Measurements from ENCODE around the gene JAK3. TPM values are rescaled to one million over a fixed set of nuclear protein-coding genes. Genes with fewer than 3 reads are reported as not detected.

Gene JAK3
- total and polyA plus RNA-seq, 5 donors: 1.6 to 5.3 (median 3.1) TPM

DNA sequence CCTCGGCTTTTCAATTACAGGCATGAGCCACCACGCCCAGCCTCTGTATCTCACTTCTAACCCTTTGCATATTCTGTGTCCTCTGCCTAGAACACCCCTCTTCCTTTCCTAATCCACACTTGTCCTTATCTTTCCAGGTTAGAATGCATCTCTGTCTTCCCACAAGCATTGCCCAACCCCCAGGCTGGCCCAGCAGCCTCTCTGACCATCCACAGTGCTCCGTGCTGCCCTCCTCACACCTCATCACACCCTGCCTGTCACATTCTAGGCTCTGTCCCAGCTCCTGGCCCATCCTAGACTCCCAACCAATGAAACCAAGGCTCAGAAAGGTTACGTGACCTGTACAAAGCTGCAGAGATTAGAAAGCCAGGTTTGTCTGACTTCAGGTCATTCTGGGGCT is 11.3 kb downstream of the JAK3 start:
- peaks cover 1% of the 10 kb centered on the region for H3K4me1 ChIP-seq (ENCODE audit: control insufficient read depth, insufficient read depth, low read length)
- no peak overlapping the region for H3K27ac ChIP-seq (ENCODE audit: low read length)
- H3K9me3 ChIP-seq (ENCODE audit: control insufficient read depth, low read length): no peaks in the 10 kb centered on the region
- ATAC-seq (no peak), DNase-seq (no peak)
- H3K27me3 ChIP-seq (ENCODE audit: control insufficient read depth, insufficient read depth): no peaks in the 10 kb centered on the region
- no peak overlapping the region for H3K4me3 ChIP-seq (ENCODE audit: low read length)
- WGBS: 68% methylated on average over 4 of the region's 4 CpGs
- intact Hi-C loops (cut with DNase I): no loop called here

DNA sequence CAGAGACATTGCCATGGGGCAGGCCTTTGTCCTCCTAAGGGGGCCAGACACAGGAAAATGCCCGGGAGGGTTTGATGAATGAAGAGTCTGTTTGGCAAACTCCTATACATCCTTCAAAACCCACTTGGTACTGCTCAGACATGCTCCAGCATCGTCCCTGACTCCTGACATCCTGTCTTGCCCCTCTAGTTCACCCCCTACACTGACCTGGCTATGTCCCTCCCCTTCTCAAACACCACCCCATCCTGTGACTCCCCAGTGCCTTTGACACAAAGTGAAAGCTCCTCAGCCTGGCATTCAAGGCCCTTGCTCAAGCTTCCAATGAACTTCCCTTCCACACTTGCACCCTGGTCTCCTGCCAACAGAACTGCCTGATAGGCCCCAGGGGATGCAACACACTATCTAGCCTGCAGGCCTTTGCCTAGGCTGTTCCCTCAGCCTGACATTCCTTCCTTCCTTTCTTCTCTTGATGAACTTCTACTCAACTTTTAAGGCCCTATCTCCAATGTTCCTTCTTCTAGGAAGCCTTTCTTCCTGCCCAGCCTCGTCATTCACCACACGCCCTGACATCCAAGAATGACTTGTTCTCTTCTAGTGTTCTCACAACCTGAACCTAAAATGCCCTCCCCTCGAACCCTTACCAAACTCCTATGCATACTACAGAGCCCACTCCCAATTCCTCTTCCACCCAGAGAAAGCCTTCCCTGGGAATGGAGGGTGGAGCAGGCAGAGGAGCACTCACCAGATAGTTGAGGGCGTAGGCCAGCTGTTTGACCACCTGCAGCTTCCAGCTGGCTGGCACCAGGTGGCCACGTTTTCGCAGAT is 12.4 kb downstream of the JAK3 start:
- H3K4me1 ChIP-seq (ENCODE audit: control insufficient read depth, insufficient read depth, low read length): no peaks in the 10 kb centered on the region
- no peak for ATAC-seq
- H3K27ac ChIP-seq (ENCODE audit: low read length): no peak overlapping the region
- 78% methylated on average over 8 of the region's 8 CpGs for WGBS
- no peaks in the 10 kb centered on the region for H3K9me3 ChIP-seq (ENCODE audit: control insufficient read depth, low read length)
- H3K4me3 ChIP-seq (ENCODE audit: low read length): no peak overlapping the region
- no peaks in the 10 kb centered on the region for H3K27me3 ChIP-seq (ENCODE audit: control insufficient read depth, insufficient read depth)
- DNase-seq: no peak
- intact Hi-C loops (cut with DNase I): no loop called here

DNA sequence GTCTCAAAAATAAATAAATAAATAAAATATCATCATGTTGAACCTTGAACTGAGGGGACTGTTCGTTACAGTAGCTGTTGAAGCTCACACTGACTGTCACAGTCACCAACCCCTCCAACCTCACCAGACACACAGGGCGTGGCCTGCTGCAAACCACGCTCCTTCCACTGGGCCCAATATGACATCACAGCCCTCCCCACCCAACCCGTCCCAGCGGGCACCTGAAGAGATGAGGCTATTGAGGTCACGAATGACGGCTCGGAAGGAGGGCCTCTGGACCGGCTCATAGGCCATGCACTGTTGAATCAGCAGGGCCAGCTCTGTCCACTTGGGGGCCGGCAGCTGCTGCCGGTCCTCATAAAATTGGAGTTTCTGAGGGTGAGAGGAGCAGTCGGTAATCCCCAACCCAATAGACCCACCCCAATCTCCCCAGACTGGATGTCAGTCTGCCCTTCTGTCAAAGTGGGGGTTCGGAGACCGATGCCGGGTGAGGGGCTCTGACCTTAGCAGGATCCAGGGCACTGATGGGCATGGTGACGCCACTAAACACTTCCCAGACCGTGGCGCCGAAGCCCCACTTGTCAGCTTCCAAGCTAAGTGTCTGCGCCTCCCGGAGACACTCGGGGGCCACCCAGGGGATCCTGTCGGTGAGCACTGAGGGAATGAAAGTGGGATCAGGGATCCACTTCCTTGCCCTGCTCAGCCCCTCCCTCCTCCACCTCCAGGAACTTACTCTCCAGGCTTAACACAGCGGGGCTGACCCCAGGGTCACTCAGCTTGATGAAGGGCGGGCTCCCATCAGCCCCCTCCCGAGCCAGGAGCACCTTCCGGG is 13.2 kb downstream of the JAK3 start:
- Histone ChIP-seq H3K9me3 (ENCODE audit: control insufficient read depth, low read length) (no peaks in the 10 kb centered on the region), H3K4me1 (ENCODE audit: control insufficient read depth, insufficient read depth, low read length) (no peaks in the 10 kb centered on the region), H3K4me3 (ENCODE audit: low read length) (no peak overlapping the region), H3K27me3 (ENCODE audit: control insufficient read depth, insufficient read depth) (no peaks in the 10 kb centered on the region), H3K27ac (ENCODE audit: low read length) (no peak overlapping the region)
- WGBS: 81% methylated on average over 27 of the region's 27 CpGs
- DNase-seq (no peak), ATAC-seq (no peak)
- intact Hi-C loops (cut with DNase I): no loop called here

DNA sequence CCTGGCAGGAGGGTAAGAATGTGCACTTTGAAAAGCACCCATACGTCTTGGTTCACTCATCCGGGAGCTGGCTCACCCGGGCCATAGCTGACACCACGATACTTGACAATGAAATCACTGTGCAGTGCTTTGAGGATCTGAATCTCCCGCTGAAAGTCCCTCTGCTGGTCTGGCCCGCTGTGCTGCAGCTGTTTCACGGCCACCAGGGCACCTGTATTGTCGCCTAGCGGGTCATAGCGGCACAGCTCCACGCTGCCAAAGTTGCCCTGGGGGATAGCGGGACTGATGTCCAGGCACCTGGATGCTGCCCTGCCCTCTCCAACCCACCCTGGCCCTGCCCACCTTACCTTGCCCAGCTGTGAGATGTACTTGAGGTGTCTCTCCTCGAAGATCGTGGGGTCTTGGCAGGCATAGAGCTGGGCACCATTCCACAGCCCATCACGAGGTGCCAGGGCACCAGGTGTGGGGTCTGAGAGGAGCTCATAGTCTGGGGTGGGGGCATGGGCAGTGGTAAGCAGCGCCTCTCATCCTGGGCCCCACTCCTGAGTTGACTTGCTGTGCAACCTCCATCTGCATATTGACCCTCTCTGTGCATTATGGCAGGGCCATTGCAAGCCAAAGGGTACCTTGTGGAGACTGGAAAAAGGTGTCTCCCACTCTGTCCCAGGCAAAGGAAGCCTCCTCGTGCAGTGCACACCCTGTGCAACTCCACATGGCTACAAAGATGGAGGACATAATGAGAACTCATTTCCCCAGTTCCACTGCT is 15.2 kb downstream of the JAK3 start:
- Histone ChIP-seq H3K4me1 (ENCODE audit: control insufficient read depth, insufficient read depth, low read length) (no peaks in the 10 kb centered on the region), H3K9me3 (ENCODE audit: control insufficient read depth, low read length) (no peaks in the 10 kb centered on the region), H3K4me3 (ENCODE audit: low read length) (no peak overlapping the region), H3K27me3 (ENCODE audit: control insufficient read depth, insufficient read depth) (no peaks in the 10 kb centered on the region), H3K27ac (ENCODE audit: low read length) (no peak overlapping the region)
- DNase-seq (no peak), ATAC-seq (no peak)
- 89% methylated on average over 17 of the region's 17 CpGs for WGBS
- intact Hi-C loops (cut with DNase I): no loop called here

DNA sequence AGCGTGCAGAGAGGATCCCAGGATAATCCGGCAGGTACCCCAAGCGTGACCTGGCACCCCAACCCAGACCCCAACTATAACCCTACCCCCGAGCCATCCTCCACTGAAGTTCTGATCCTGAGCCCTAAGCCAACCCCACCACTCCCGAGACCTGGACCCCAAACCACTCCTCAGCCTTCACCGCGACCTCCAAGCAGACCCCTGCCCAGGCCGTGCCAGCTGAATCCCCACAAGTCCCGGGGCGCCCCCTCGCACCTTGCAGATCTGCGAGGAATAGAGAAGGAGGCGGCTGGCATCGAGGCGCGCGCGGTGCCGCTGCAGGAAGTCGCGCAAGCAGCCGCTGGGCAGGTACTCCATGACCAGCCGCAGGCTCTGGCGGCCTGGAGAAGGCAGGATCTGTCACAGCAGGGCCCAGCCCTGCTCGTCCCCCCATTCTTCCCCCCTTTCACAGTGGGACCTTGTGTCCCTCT is 16.3 kb downstream of the JAK3 start:
- no peaks in the 10 kb centered on the region for H3K9me3 ChIP-seq (ENCODE audit: control insufficient read depth, low read length)
- intact Hi-C loops (cut with DNase I): no loop called here
- no peak overlapping the region for H3K27ac ChIP-seq (ENCODE audit: low read length)
- H3K4me3 ChIP-seq (ENCODE audit: low read length): no peak overlapping the region
- ATAC-seq (no peak), DNase-seq (no peak)
- no peaks in the 10 kb centered on the region for H3K4me1 ChIP-seq (ENCODE audit: control insufficient read depth, insufficient read depth, low read length)
- WGBS: 51% methylated on average over 25 of the region's 25 CpGs
- no peaks in the 10 kb centered on the region for H3K27me3 ChIP-seq (ENCODE audit: control insufficient read depth, insufficient read depth)

DNA sequence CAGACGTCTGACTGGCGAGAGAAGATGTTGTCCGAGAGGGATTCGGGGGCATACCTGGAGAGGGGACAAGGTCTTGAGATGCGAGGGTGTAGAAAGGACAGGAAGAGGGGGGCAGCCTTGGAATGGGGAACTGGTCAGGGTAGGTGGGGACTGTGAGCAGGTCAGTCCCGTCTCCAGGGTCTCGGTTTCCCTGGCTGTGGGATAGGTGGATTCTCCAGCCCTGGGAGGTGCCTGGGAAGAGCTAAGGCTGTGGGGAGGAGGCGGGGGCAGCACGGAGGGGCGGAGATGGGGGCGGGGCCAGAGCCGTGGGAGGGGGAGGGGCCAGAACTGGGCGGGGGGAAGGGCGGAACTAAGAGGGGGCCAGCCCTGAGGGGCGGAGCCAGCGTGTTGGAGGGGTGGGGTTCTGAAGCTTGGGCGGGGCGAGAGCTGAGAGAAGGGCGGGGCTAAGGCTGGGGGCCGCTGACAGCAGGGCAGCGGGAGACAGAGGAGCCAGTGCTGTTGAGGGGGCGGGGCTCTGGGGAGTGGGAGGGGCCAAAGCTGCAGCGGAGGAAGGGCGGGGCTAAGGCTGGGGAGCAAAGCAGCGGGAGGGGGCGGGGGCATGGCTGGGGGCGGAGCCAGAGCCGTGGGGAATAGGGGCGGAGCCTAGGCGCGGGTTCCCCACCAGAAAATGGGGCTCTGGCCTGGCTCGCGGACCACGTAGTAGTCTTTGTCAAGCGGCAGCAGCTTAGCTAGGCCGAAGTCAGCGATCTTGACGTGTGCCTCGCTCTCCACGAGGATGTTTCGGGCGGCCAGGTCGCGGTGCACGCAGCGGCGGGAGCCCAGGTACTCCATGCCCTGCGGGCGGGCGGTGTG is 17.0 kb downstream of the JAK3 start:
- H3K27me3 ChIP-seq (ENCODE audit: control insufficient read depth, insufficient read depth): no peaks in the 10 kb centered on the region
- H3K9me3 ChIP-seq (ENCODE audit: control insufficient read depth, low read length): no peaks in the 10 kb centered on the region
- intact Hi-C loops (cut with DNase I): no loop called here
- H3K27ac ChIP-seq (ENCODE audit: low read length): no peak overlapping the region
- DNase-seq (peak; percentile 78 to 87 (median 87)), ATAC-seq (peak; percentile 63 to 93)
- H3K4me1 ChIP-seq (ENCODE audit: control insufficient read depth, insufficient read depth, low read length): no peaks in the 10 kb centered on the region
- H3K4me3 ChIP-seq (ENCODE audit: low read length): no peak overlapping the region
- WGBS: 32% methylated on average over 50 of the region's 50 CpGs

DNA sequence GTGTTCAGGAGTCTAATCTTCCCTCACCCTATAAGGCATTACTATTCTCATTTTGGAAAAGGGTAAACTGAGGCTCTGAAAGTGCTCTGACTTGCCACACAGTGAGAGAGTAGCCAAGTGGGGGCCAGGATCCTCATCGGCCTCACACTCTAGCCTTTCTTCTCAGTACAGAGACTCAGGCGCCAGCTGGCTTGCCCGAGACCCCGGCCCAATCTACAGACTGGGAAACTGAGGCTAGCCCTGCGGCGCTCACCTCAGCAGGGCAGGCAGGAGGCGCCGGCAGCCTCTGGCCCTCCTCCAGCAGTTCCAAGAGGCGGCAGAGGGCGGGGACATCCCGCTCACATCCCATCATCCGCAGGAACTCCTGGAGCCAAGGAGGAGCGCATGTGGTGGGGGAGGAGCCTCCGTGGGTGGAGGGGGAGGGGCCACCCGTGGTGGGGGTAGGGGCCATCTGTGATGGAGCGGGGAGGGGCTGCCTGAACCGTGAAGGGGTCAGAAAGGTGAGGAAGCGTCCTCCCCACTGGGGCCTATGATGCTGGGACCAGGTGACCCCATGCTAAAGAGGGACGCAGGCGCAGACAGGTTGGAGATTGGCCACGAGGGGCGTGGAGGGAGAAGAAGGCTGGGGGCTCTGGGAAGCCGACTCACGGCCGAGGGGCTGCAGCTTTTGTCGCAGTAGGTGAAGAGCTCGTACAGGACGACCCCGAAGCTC is 17.8 kb downstream of the JAK3 start:
- Histone ChIP-seq H3K27me3 (ENCODE audit: control insufficient read depth, insufficient read depth) (no peaks in the 10 kb centered on the region), H3K4me1 (ENCODE audit: control insufficient read depth, insufficient read depth, low read length) (no peaks in the 10 kb centered on the region), H3K27ac (ENCODE audit: low read length) (no peak overlapping the region), H3K9me3 (ENCODE audit: control insufficient read depth, low read length) (no peaks in the 10 kb centered on the region), H3K4me3 (ENCODE audit: low read length) (no peak overlapping the region)
- intact Hi-C loops (cut with DNase I): no loop called here
- ATAC-seq: peak; percentile 32 to 69
- WGBS: 25% methylated on average over 29 of the region's 29 CpGs
- DNase-seq: peak; percentile 53 to 75 (median 69)

DNA sequence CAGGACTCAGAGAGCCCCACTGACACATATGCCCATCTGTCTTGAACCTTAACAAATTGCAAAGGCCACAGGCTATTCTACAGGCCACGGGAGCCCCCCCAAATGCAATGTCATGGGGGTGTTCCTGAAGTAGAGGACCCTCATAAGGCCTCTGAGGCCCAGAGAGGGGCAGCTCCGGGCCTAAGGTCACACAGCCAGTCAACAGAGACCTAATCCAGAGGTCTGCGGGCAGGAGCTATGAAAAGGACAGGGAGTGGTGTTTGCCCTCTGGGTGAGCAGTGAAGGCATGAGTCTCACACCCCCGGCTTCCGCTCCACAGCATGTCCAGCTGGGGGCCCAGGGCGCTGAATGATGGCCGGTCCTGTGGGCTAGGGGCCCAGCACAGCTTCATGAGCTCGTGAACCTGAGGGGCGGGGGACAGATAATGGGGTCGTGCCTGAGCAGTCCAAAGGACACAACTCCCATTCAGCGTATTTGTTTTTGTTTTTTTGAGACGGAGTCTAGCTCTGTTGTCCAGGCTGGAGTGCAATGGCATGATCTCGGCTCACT is 21.2 kb downstream of the JAK3 start:
- WGBS: 84% methylated on average over 13 of the region's 13 CpGs
- Histone ChIP-seq H3K27ac (ENCODE audit: low read length) (no peak overlapping the region), H3K4me1 (ENCODE audit: control insufficient read depth, insufficient read depth, low read length) (no peaks in the 10 kb centered on the region), H3K4me3 (ENCODE audit: low read length) (no peak overlapping the region), H3K27me3 (ENCODE audit: control insufficient read depth, insufficient read depth) (no peaks in the 10 kb centered on the region), H3K9me3 (ENCODE audit: control insufficient read depth, low read length) (no peaks in the 10 kb centered on the region)
- ATAC-seq (no peak), DNase-seq (no peak)
- intact Hi-C loops (cut with DNase I): no loop called here

DNA sequence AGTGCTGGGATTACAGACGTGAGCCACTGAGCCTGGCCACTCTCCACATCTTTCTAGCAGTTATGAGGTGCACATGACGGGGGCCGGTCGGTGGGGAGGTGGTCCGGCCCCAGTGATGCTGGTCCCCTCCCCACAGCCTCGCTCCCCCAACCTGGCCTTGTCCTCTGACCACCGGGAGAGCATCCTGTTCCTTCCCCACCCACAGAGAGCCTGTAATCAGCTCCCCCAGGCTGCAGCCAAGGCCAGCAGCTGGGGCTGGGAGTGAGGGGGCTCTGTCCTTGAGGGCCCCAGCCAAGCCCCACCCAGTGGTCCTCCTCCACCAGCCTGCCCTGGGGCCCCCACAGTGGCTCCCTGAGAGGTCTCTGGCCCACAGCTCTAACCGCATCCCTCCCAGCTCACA is 23.4 kb downstream of the JAK3 start:
- Histone ChIP-seq H3K27me3 (ENCODE audit: control insufficient read depth, insufficient read depth) (no peaks in the 10 kb centered on the region), H3K27ac (ENCODE audit: low read length) (no peak overlapping the region), H3K9me3 (ENCODE audit: control insufficient read depth, low read length) (no peaks in the 10 kb centered on the region), H3K4me1 (ENCODE audit: control insufficient read depth, insufficient read depth, low read length) (no peaks in the 10 kb centered on the region), H3K4me3 (ENCODE audit: low read length) (no peak overlapping the region)
- ATAC-seq (peak; percentile 29 to 50), DNase-seq (no peak)
- WGBS: 60% methylated on average over 8 of the region's 8 CpGs
- intact Hi-C loops (cut with DNase I): no loop called here
